ENCODE results near the gene S100A5. TPM values are rescaled to one million over a fixed set of nuclear protein-coding genes. Genes with fewer than 3 reads are reported as not detected.
"Not testable (repeated sequence)": the region's sequence is repeated elsewhere in the genome, so short reads cannot be mapped to it uniquely, and the experiment has no call there.

Gene S100A5
- total RNA-seq, 2 donors from 2014 or later: not detected

GRCh38 chr1:153527683-153528040, 13.1 kb downstream of the S100A5 start:
- DNase-seq (no peak), ATAC-seq (no peak)
- Histone ChIP-seq H3K4me3 (no peak overlapping the region), H3K9me3 (no peaks in the 10 kb centered on the region), H3K36me3 (replicated peaks in 1 of 2; ENCODE audit: insufficient read depth in 1 of 2, low read depth in 2 of 2) (no peaks in the 10 kb centered on the region), H3K27ac (no peak overlapping the region), H3K27me3 (no peaks in the 10 kb centered on the region), H3K4me1 (peaks cover 9% of the 10 kb centered on the region)
- intact Hi-C loops (cut with DNase I): loop anchor here (5.0 kb wide), 1 partner anchor 40 kb away; the partner anchor contains the start of gene S100A2
- 85 to 86% methylated on average over 5 of the region's 5 CpGs for WGBS, 2 donors
- no peak for TF ChIP-seq POLR2A (IDR thresholded peaks at IDR 0.05)
- no peak for TF ChIP-seq CTCF (IDR thresholded peaks at IDR 0.05)

GRCh38 chr1:153527023-153527682, 13.6 kb downstream of the S100A5 start:
- Histone ChIP-seq H3K36me3 (replicated peaks in 1 of 2; ENCODE audit: insufficient read depth in 1 of 2, low read depth in 2 of 2) (no peaks in the 10 kb centered on the region), H3K27ac (no peak overlapping the region), H3K4me1 (peaks cover 8% of the 10 kb centered on the region), H3K4me3 (no peak overlapping the region), H3K9me3 (no peaks in the 10 kb centered on the region), H3K27me3 (no peaks in the 10 kb centered on the region)
- intact Hi-C loops (cut with DNase I): loop anchor here (5.0 kb wide), 1 partner anchor 40 kb away; the partner anchor contains the start of gene S100A2
- TF ChIP-seq CTCF (IDR thresholded peaks at IDR 0.05) (no peak), POLR2A (IDR thresholded peaks at IDR 0.05) (no peak)
- DNase-seq (no peak), ATAC-seq (no peak)
- 85 to 86% methylated on average over 8 of the region's 8 CpGs for WGBS, 2 donors

- intact Hi-C loops (cut with DNase I): loop anchor here (5.0 kb wide), 1 partner anchor 41 kb away; the partner anchor contains the start of gene S100A2
- TF ChIP-seq CTCF (IDR thresholded peaks at IDR 0.05): no peak
- no peak for TF ChIP-seq POLR2A (IDR thresholded peaks at IDR 0.05)
- ATAC-seq (peak; percentile 35), DNase-seq (no peak)
- Histone ChIP-seq H3K27me3 (no peaks in the 10 kb centered on the region), H3K36me3 (replicated peaks in 1 of 2; ENCODE audit: insufficient read depth in 1 of 2, low read depth in 2 of 2) (no peaks in the 10 kb centered on the region), H3K4me3 (no peak overlapping the region), H3K4me1 (peaks cover 8% of the 10 kb centered on the region), H3K9me3 (no peaks in the 10 kb centered on the region), H3K27ac (no peak overlapping the region)
- WGBS, 2 donors: 23 to 27% methylated on average over 6 to 8 of the region's 8 CpGs
Observed at GRCh38 chr1:153526132-153526543, 14.6 kb downstream of the S100A5 start.

- DNase-seq (no peak), ATAC-seq (no peak)
- no peak overlapping the region for H3K27ac ChIP-seq
- 27 to 56% methylated on average over 2 to 3 of the region's 3 CpGs for WGBS, 2 donors
- no peak overlapping the region for H3K4me3 ChIP-seq
- H3K36me3 ChIP-seq (replicated peaks in 1 of 2; ENCODE audit: insufficient read depth in 1 of 2, low read depth in 2 of 2): no peaks in the 10 kb centered on the region
- no peak for TF ChIP-seq CTCF (IDR thresholded peaks at IDR 0.05)
- TF ChIP-seq POLR2A (IDR thresholded peaks at IDR 0.05): no peak
- no peaks in the 10 kb centered on the region for H3K27me3 ChIP-seq
- H3K4me1 ChIP-seq: peaks cover 15% of the 10 kb centered on the region
- intact Hi-C loops (cut with DNase I): loop anchor here (5.0 kb wide), 1 partner anchor 42 kb away; the partner anchor contains the start of gene S100A2
- H3K9me3 ChIP-seq: no peaks in the 10 kb centered on the region
Observed at GRCh38 chr1:153525088-153525728, 15.5 kb downstream of the S100A5 start.

GRCh38 chr1:153522353-153523048, 18.2 kb downstream of the S100A5 start:
- 63 to 71% methylated on average over 13 to 14 of the region's 14 CpGs for WGBS, 2 donors
- DNase-seq; H3K36me3 ChIP-seq (replicated peaks in 1 of 2; ENCODE audit: insufficient read depth in 1 of 2, low read depth in 2 of 2); H3K4me3 ChIP-seq; intact Hi-C loops (cut with DNase I); H3K27ac ChIP-seq; H3K27me3 ChIP-seq; ATAC-seq; H3K9me3 ChIP-seq: not testable (repeated sequence)
- peaks cover 15% of the 10 kb centered on the region for H3K4me1 ChIP-seq

GRCh38 chr1:153521808-153522207, 18.9 kb downstream of the S100A5 start:
- peaks cover 15% of the 10 kb centered on the region for H3K4me1 ChIP-seq
- DNase-seq; H3K4me3 ChIP-seq; H3K9me3 ChIP-seq; intact Hi-C loops (cut with DNase I); ATAC-seq; H3K36me3 ChIP-seq (replicated peaks in 1 of 2; ENCODE audit: insufficient read depth in 1 of 2, low read depth in 2 of 2); H3K27ac ChIP-seq; H3K27me3 ChIP-seq: not testable (repeated sequence)
- WGBS, 2 donors: 91% methylated on average over 32 of the region's 37 CpGs; no CpG with 5 or more reads in 1 of the 2 donors

Measured in body of pancreas (tissue), 4 donors.